Stimulated activated CD4-positive, alpha-beta T cell treated with anti-CD3 and anti-CD28 coated beads, TNF-alpha, amount 100 ng/mL, for 1 hour (primary cell): ENCODE measurements around the gene CDH5.

ENCODE experiments used
- DNase-seq, 3 donors: peaks; one replicate each; pipeline ENCODE4 v3.0.0-alpha.2; 2020; ENCODE audit warnings: low read depth in 3 of 3, low spot score in 1 of 3

Gene CDH5

GRCh38 chr16:66373667-66374066, 7.2 kb downstream of the CDH5 start:
- no peak for DNase-seq

- DNase-seq, result no peak
These were observed 7.7 kb downstream of the CDH5 start for GRCh38 chr16:66374176-66374575.

- no peak for DNase-seq
These were observed 9.0 kb downstream of the CDH5 start for GRCh38 chr16:66375451-66375850.

- DNase-seq, result no peak
These were observed 9.6 kb downstream of the CDH5 start for GRCh38 chr16:66376114-66376513.

GRCh38 chr16:66376577-66377305, 10.2 kb downstream of the CDH5 start:
- DNase-seq, result no peak

- no peak for DNase-seq
These were observed 10.8 kb downstream of the CDH5 start for GRCh38 chr16:66377324-66377723.

GRCh38 chr16:66378741-66379570, 12.5 kb downstream of the CDH5 start:
- DNase-seq, result no peak

GRCh38 chr16:66379571-66379941, 13.1 kb downstream of the CDH5 start:
- DNase-seq, result no peak

GRCh38 chr16:66380421-66380820, 13.9 kb downstream of the CDH5 start:
- no peak for DNase-seq

GRCh38 chr16:66381585-66382170, 15.2 kb downstream of the CDH5 start:
- DNase-seq, result no peak

- DNase-seq, result no peak
These were observed 15.9 kb downstream of the CDH5 start for GRCh38 chr16:66382171-66382965.

GRCh38 chr16:66382966-66383299, 16.4 kb downstream of the CDH5 start:
- DNase-seq, result no peak

- no peak for DNase-seq
These were observed 17.1 kb downstream of the CDH5 start for GRCh38 chr16:66383551-66383950.

- no peak for DNase-seq
These were observed 18.9 kb downstream of the CDH5 start for GRCh38 chr16:66385415-66385814.

- no peak for DNase-seq
These were observed 20.4 kb downstream of the CDH5 start for GRCh38 chr16:66386629-66387622.

- no peak for DNase-seq
These were observed 21.4 kb downstream of the CDH5 start for GRCh38 chr16:66387817-66388332.

- DNase-seq, result no peak
These were observed 22.1 kb downstream of the CDH5 start for GRCh38 chr16:66388350-66389139.

GRCh38 chr16:66389256-66390176, 23.0 kb downstream of the CDH5 start:
- no peak for DNase-seq
